ENCODE data around the gene PNPLA3.

GRCh38 chr22:43923191-43923590, 414 bp upstream of the PNPLA3 start:
- no peak for TF ChIP-seq CTCF (IDR thresholded peaks at IDR 0.05)
- no peak for TF ChIP-seq POLR2A (IDR thresholded peaks at IDR 0.05)

All from testis (tissue), 2 donors.